SK-N-SH (cell line): ENCODE results near the gene SPATA13. TPM values are rescaled to one million over a fixed set of nuclear protein-coding genes. Genes with fewer than 3 reads are reported as not detected.

ENCODE experiments used
- CTCF ChIA-PET: fragments of 300-600, 350-600 bp; formaldehyde crosslinking; extraction: SDS; loops from one replicate; lab custom pipeline; 2021; lab: Yijun Ruan, JAX
- POLR2A ChIA-PET: fragments of 350-600 bp; sonication (Branson Sonifier 250); formaldehyde crosslinking; extraction: SDS; loops from one replicate; lab custom pipeline; 2020; ENCODE audit warnings: antibody characterized with exemption, inconsistent platforms; lab: Yijun Ruan, JAX
- DNase-seq: peaks from one replicate; pipeline ENCODE4 v3.0.0; 2012
- H2AFZ ChIP-seq: fragments of 200-600 bp; sonication (generic); 2 replicates; pipeline ENCODE4 v1.8.1; 2016; ENCODE audit warnings: antibody characterized with exemption, mild to moderate bottlenecking, low read depth
- H3F3A ChIP-seq: fragments of 200-600 bp; sonication (generic); replicated peaks from 2 replicates; pipeline ENCODE3; 2016; ENCODE audit warnings: antibody characterized with exemption, mild to moderate bottlenecking; ENCODE audit not compliant: insufficient read depth
- H3K27ac ChIP-seq, 2 experiments: fragments of 200-500 bp in 1 of 2; fragments of 200-600 bp in 1 of 2; sonication (Bioruptor generic) in 1 of 2; sonication (generic), shearing (Covaris generic) in 1 of 2; 2 replicates each; pipeline versions ENCODE4 v1.5.1 to v1.6.1; 2014 to 2016; ENCODE audit warnings: low read depth in 2 of 2, inconsistent platforms in 1 of 2, low read length in 1 of 2, mild to moderate bottlenecking in 1 of 2, mixed read lengths in 1 of 2
- H3K27me3 ChIP-seq: fragments of 200-600 bp; sonication (generic), shearing (Covaris generic); 2 replicates; pipeline ENCODE4 v1.6.1; 2016; ENCODE audit warnings: mixed run types; ENCODE audit not compliant: insufficient read depth
- H3K36me3 ChIP-seq, 2 experiments: fragments of 200-500 bp in 1 of 2; fragments of 200-600 bp in 1 of 2; sonication (Bioruptor generic) in 1 of 2; sonication (generic) in 1 of 2; replicated peaks in 1 of 2; 2 replicates each; pipeline versions ENCODE3 to v1.5.1; 2014 to 2016; ENCODE audit warnings: low read length in 1 of 2, mild to moderate bottlenecking in 1 of 2; ENCODE audit not compliant: insufficient read depth in 2 of 2, control insufficient read depth in 1 of 2
- H3K4me1 ChIP-seq, 2 experiments: fragments of 200-500 bp in 1 of 2; fragments of 200-600 bp in 1 of 2; sonication (Bioruptor generic) in 1 of 2; sonication (generic), shearing (Covaris generic) in 1 of 2; 2 replicates each; pipeline versions ENCODE4 v1.5.1 to v1.6.1; 2014 to 2016; ENCODE audit warnings: low read depth in 1 of 2, low read length in 1 of 2, mixed run types in 1 of 2; ENCODE audit not compliant: insufficient read depth in 2 of 2, control insufficient read depth in 1 of 2
- H3K4me2 ChIP-seq: fragments of 200-600 bp; sonication (generic), shearing (Covaris generic); 2 replicates; pipeline ENCODE4 v1.6.1; 2017; ENCODE audit warnings: mixed run types
- H3K4me3 ChIP-seq, 2 experiments: fragments of 200-500 bp in 1 of 2; fragments of 200-600 bp in 1 of 2; sonication (Bioruptor generic) in 1 of 2; sonication (generic), shearing (Covaris generic) in 1 of 2; 2 replicates each; pipeline versions ENCODE4 v1.5.1 to v1.8.1; 2014 to 2016; ENCODE audit warnings: low read depth in 2 of 2, inconsistent platforms in 1 of 2, low read length in 1 of 2, mild to moderate bottlenecking in 1 of 2, mixed read lengths in 1 of 2, moderate library complexity in 1 of 2
- H3K79me2 ChIP-seq: fragments of 200-600 bp; sonication (generic); 2 replicates; pipeline ENCODE4 v1.8.1; 2017; ENCODE audit warnings: mild to moderate bottlenecking; ENCODE audit not compliant: insufficient read depth
- H3K9ac ChIP-seq: fragments of 200-600 bp; sonication (generic); 2 replicates; pipeline ENCODE4 v1.6.1; 2017; ENCODE audit warnings: mixed run types
- H3K9me2 ChIP-seq: fragments of 200-600 bp; sonication (generic); 2 replicates; pipeline ENCODE4 v1.6.1; 2017; ENCODE audit warnings: mixed run types
- H3K9me3 ChIP-seq: fragments of 200-600 bp; sonication (generic); 2 replicates; pipeline ENCODE4 v1.6.1; 2017; ENCODE audit warnings: mixed run types, mild to moderate bottlenecking, moderate library complexity
- H4K20me1 ChIP-seq: fragments of 200-600 bp; sonication (generic); 2 replicates; pipeline ENCODE4 v1.6.1; 2017; ENCODE audit warnings: mild to moderate bottlenecking, mixed run types; ENCODE audit not compliant: insufficient read depth
- ELF1 ChIP-seq: IDR thresholded peaks from 2 replicates; pipeline ENCODE4 v1.4.0; 2012
- EP300 ChIP-seq, 2 experiments: IDR thresholded peaks; 2 replicates each; pipeline versions ENCODE4 v1.4.0 to v1.6.1; 2012; ENCODE audit warnings: borderline replicate concordance in 1 of 2, low read depth in 1 of 2, low read length in 1 of 2
- EZH2phosphoT487 ChIP-seq: fragments of 200-600 bp; sonication (generic); IDR thresholded peaks from 2 replicates; pipeline ENCODE4 v1.6.1; 2017; ENCODE audit warnings: low read depth, mixed run types, mild to moderate bottlenecking, antibody characterized with exemption, moderate library complexity, borderline replicate concordance
- GATA2 ChIP-seq: sonication (generic); formaldehyde crosslinking; IDR thresholded peaks from 2 replicates; pipeline ENCODE4 v1.5.0; 2020; ENCODE audit warnings: mild to moderate bottlenecking, missing genetic modification reagents
- JUND ChIP-seq: IDR thresholded peaks from 2 replicates; pipeline ENCODE4 v1.4.0; 2012
- MEF2A ChIP-seq: IDR thresholded peaks from 2 replicates; pipeline ENCODE4 v1.4.0; 2012; ENCODE audit warnings: low read depth, borderline replicate concordance
- MXI1 ChIP-seq: IDR thresholded peaks from 2 replicates; pipeline ENCODE4 v1.6.1; 2012; ENCODE audit warnings: mild to moderate bottlenecking, low read depth, low read length, improper control_type of control experiment
- NFIC ChIP-seq: IDR thresholded peaks from 2 replicates; pipeline ENCODE4 v1.4.0; 2012; ENCODE audit warnings: borderline replicate concordance
- POLR2AphosphoS5 ChIP-seq: IDR thresholded peaks from 2 replicates; pipeline ENCODE4 v1.6.1; 2012; ENCODE audit warnings: low read depth, low read length
- RAD21 ChIP-seq: IDR thresholded peaks from 2 replicates; pipeline ENCODE4 v1.6.1; 2012; ENCODE audit warnings: mild to moderate bottlenecking, low read length
- TAF1 ChIP-seq: IDR thresholded peaks from 2 replicates; pipeline ENCODE4 v1.6.1; 2012; ENCODE audit warnings: low read depth, mild to moderate bottlenecking, low read length, moderate library complexity, borderline replicate concordance
- TCF12 ChIP-seq: IDR thresholded peaks from 2 replicates; pipeline ENCODE4 v1.4.0; 2012
- USF2 ChIP-seq: fragments of 150-350 bp; IDR thresholded peaks from 2 replicates; pipeline ENCODE4 v1.6.1; 2017; ENCODE audit warnings: antibody characterized with exemption, low read length, low read depth, borderline replicate concordance
- WGBS: methylation state at CpG from one replicate; pipeline ENCODE4 v1.1.6; 2017; ENCODE audit warnings: low lambda C conversion rate; 5-methylcytosine and 5-hydroxymethylcytosine counted together
- polyA plus RNA-seq, 3 experiments: library from polyadenylated mRNA; depleted of rRNA; stranded (reverse); fragments of >200 nt; gene quantifications; 2 replicates each; pipeline ENCODE4 v1.2.3, GENCODE V29; 2012
- TF ChIP-seq, protein P1 (sequence below): IDR thresholded peaks from 2 replicates; pipeline ENCODE4 v1.6.1; 2012; ENCODE audit warnings: mild to moderate bottlenecking, low read depth, low read length, moderate library complexity
- TF ChIP-seq, protein P2 (sequence below): IDR thresholded peaks from 2 replicates; pipeline ENCODE4; 2012

Gene SPATA13
- polyA plus RNA-seq, 1 of the 3 experiments (the other 2 are of a cell fraction): 4.3 TPM

DNA sequence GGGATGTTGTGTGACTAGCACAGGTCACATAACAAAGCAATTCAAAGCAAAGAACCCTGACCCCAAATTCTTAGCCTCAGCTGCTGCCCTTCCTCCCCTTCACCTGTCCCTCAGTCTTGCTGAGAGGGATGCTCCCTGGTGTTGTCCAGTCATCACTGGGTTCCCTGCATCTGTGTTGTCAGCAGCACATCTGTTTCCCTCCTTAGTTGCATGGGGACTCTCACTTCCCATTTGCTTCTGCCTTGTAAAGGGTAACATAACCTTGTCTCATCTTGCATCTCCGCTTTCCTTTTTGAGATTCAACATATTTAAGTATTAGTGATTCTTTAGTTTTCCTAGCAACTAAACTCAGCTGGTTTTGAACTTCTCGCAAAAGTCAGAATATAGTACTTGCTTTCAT lies 54.0 kb downstream of the SPATA13 start:
- CTCF ChIA-PET: interaction anchor here (1.6 to 2.7 kb wide), 5 partner anchors 13 to 195 kb away, joined by 5 to 15 read pairs (median 11); no protein-coding TSS in a partner anchor
- Histone ChIP-seq H3K27me3 (no peaks in the 10 kb centered on the region), H3K4me3 (no peak overlapping the region), H3K9ac (no peak overlapping the region), H3K36me3 (no peaks in the 10 kb centered on the region), H3K79me2 (no peaks in the 10 kb centered on the region), H3K4me1 (peaks cover 0 to 11% of the 10 kb centered on the region in 2 experiments; a peak in 2 of 4 replicates), H3K27ac (no peak overlapping the region), H4K20me1 (no peaks in the 10 kb centered on the region), H3K9me2 (no peaks in the 10 kb centered on the region), H2AFZ (no peak overlapping the region), H3K4me2 (no peak overlapping the region), H3F3A (no peaks in the 10 kb centered on the region), H3K9me3 (no peaks in the 10 kb centered on the region)
- POLR2A ChIA-PET: no interaction called here
- DNase-seq: no peak
- TF ChIP-seq EZH2phosphoT487 (no peak), NFIC (no peak), ELF1 (no peak), MXI1 (no peak), JUND (no peak), USF2 (no peak), TAF1 (no peak), EP300 (IDR thresholded peaks at IDR 0.05; ENCODE audit: borderline replicate concordance in 1 of 2, low read depth in 1 of 2, low read length in 1 of 2) (no peak), POLR2AphosphoS5 (no peak), RAD21 (no peak), GATA2 (CRISPR knock-in tag) (no peak), MEF2A (no peak), TCF12 (no peak)
- TF ChIP-seq, protein P1, sequence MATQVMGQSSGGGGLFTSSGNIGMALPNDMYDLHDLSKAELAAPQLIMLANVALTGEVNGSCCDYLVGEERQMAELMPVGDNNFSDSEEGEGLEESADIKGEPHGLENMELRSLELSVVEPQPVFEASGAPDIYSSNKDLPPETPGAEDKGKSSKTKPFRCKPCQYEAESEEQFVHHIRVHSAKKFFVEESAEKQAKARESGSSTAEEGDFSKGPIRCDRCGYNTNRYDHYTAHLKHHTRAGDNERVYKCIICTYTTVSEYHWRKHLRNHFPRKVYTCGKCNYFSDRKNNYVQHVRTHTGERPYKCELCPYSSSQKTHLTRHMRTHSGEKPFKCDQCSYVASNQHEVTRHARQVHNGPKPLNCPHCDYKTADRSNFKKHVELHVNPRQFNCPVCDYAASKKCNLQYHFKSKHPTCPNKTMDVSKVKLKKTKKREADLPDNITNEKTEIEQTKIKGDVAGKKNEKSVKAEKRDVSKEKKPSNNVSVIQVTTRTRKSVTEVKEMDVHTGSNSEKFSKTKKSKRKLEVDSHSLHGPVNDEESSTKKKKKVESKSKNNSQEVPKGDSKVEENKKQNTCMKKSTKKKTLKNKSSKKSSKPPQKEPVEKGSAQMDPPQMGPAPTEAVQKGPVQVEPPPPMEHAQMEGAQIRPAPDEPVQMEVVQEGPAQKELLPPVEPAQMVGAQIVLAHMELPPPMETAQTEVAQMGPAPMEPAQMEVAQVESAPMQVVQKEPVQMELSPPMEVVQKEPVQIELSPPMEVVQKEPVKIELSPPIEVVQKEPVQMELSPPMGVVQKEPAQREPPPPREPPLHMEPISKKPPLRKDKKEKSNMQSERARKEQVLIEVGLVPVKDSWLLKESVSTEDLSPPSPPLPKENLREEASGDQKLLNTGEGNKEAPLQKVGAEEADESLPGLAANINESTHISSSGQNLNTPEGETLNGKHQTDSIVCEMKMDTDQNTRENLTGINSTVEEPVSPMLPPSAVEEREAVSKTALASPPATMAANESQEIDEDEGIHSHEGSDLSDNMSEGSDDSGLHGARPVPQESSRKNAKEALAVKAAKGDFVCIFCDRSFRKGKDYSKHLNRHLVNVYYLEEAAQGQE: no peak
- TF ChIP-seq, protein P2, sequence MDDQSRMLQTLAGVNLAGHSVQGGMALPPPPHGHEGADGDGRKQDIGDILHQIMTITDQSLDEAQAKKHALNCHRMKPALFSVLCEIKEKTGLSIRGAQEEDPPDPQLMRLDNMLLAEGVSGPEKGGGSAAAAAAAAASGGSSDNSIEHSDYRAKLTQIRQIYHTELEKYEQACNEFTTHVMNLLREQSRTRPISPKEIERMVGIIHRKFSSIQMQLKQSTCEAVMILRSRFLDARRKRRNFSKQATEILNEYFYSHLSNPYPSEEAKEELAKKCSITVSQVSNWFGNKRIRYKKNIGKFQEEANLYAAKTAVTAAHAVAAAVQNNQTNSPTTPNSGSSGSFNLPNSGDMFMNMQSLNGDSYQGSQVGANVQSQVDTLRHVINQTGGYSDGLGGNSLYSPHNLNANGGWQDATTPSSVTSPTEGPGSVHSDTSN: no peak
- 100% methylated on average over 2 of the region's 2 CpGs for WGBS
